ENCODE measurements around the gene FEZ2. TPM values are rescaled to one million over a fixed set of nuclear protein-coding genes. Genes with fewer than 3 reads are reported as not detected.

The FEZ2 gene
- total and polyA plus RNA-seq, 2 donors (not counting 3 experiments of a cell fraction or from before 2014, with no cell fraction given): 41.2 to 72.4 TPM

DNA sequence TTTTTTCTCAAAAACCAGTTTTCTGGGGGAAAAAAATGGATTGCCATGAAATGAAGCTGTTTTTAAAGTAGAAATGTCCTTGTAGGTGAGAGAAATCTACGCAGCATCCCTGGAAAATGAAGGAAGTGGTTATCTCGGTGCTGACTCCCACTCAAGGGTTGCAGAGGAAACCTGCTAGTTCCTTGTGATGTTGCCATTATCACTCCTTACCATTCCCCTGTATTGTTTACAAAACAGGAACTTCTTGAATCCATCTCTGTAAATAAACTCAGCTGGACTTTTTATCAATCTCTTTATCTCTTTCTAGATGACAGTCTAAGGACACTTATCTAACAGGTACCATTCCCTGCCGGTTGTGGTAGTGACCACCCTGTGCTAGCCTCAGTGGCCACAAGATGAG, 61.2 kb downstream of the FEZ2 start:
- FAIRE-seq: no peak
- Histone ChIP-seq H3K9ac (replicated peaks; ENCODE audit: extremely low read depth, insufficient read depth, low read length) (no peak overlapping the region), H3K4me2 (ENCODE audit: insufficient read depth, low read length) (no peak overlapping the region), H3K79me2 (ENCODE audit: control insufficient read depth, insufficient read depth, low read length) (peaks cover 2% of the 10 kb centered on the region), H3K4me3 (replicated peaks in 1 of 3; ENCODE audit: insufficient read depth in 1 of 3, low read depth in 1 of 3, low read length in 3 of 3) (no peak overlapping the region), H3K9me1 (replicated peaks; ENCODE audit: control insufficient read depth, extremely low read depth, insufficient read depth, low read length) (no peaks in the 10 kb centered on the region), H2AFZ (ENCODE audit: low read depth, low read length) (no peak overlapping the region), H3K36me3 (ENCODE audit: control insufficient read depth in 2 of 2, extremely low read depth in 1 of 2, insufficient read depth in 2 of 2, low read length in 2 of 2) (peaks cover 35 to 47% of the 10 kb centered on the region in 2 experiments), H3K9me3 (replicated peaks; ENCODE audit: control insufficient read depth, insufficient read depth, low read length) (no peaks in the 10 kb centered on the region), H4K20me1 (replicated peaks; ENCODE audit: control insufficient read depth, extremely low read depth, insufficient read depth, low read length) (no peaks in the 10 kb centered on the region), H3K27ac (ENCODE audit: insufficient read depth, low read depth, low read length) (no peak overlapping the region), H3K27me3 (ENCODE audit: control insufficient read depth in 2 of 2, insufficient read depth in 2 of 2, low read length in 2 of 2) (no peaks in the 10 kb centered on the region), H3K4me1 (ENCODE audit: control insufficient read depth, extremely low read depth, insufficient read depth, low read length) (peaks cover 44% of the 10 kb centered on the region)
- DNase-seq (ENCODE audit: low read depth, low spot score): no peak
- dilution Hi-C loops (cut with MboI; ENCODE audit: extremely low pct_ligation_motif_present, low sequenced_read_pairs) (no loop called here), intact Hi-C loops (cut with micrococcal nuclease) (no loop called here)
- ChIA-PET POLR2A (no interaction called here), CTCF (interaction anchor here (1.5 to 2.7 kb wide), 4 partner anchors 9 to 184 kb away, joined by 3 to 15 read pairs (median 6); no protein-coding TSS in a partner anchor)
- BruUV-seq (replicated peaks): no TSS peak
- TF ChIP-seq JUN (IDR thresholded peaks at IDR 0.05; ENCODE audit: borderline replicate concordance, insufficient read depth, insufficient read length, low read depth) (no peak), POLR2AphosphoS5 (IDR thresholded peaks at IDR 0.05; ENCODE audit: insufficient read depth, low read depth, low read length) (no peak), CTCF (IDR thresholded peaks at IDR 0.05; ENCODE audit: extremely low read depth in 1 of 2, insufficient read depth in 1 of 2, low read depth in 1 of 2, low read length in 2 of 2) (no peak), EZH2 (IDR thresholded peaks at IDR 0.05; ENCODE audit: borderline replicate concordance, low read depth, low read length, severe bottlenecking) (no peak), POLR2A (IDR thresholded peaks at IDR 0.05; ENCODE audit: low read depth, low read length) (no peak), GATA2 (IDR thresholded peaks at IDR 0.05; ENCODE audit: insufficient read depth, insufficient read length, low read depth, low read length) (no peak)

DNA sequence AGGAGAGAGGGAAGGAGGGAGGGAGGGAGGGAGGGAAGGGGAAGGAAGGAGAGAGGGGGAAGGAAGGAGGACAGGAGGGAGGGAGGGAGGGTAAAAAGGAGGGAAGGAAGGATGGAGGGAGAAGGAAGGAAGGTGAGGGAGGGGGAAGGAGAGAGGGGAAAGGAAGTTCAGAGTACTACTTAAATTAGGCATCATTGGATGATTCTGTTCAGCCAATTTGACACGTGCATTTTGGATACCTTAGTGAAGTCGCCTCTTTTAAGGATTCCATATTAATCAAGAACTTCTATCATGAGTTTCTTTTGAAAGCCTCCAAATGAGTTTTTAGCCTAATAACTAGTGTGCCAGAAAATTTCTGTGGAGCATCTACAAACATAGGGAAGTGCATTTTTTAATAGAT, 62.9 kb downstream of the FEZ2 start:
- no peak overlapping the region for H3K4me3 ChIP-seq (replicated peaks in 1 of 3; ENCODE audit: insufficient read depth in 1 of 3, low read depth in 1 of 3, low read length in 3 of 3)
- peaks cover 39 to 54% of the 10 kb centered on the region in 2 experiments for H3K36me3 ChIP-seq (ENCODE audit: control insufficient read depth in 2 of 2, extremely low read depth in 1 of 2, insufficient read depth in 2 of 2, low read length in 2 of 2)

More for the DNA sequence above, 62.9 kb downstream of the FEZ2 start:
- intact Hi-C loops (cut with micrococcal nuclease) (no loop called here), dilution Hi-C loops (cut with MboI; ENCODE audit: extremely low pct_ligation_motif_present, low sequenced_read_pairs) (no loop called here)
- Histone ChIP-seq H3K9ac (replicated peaks; ENCODE audit: extremely low read depth, insufficient read depth, low read length) (no peak overlapping the region), H3K9me1 (replicated peaks; ENCODE audit: control insufficient read depth, extremely low read depth, insufficient read depth, low read length) (no peaks in the 10 kb centered on the region), H3K27ac (ENCODE audit: insufficient read depth, low read depth, low read length) (no peak overlapping the region), H4K20me1 (replicated peaks; ENCODE audit: control insufficient read depth, extremely low read depth, insufficient read depth, low read length) (no peaks in the 10 kb centered on the region), H3K27me3 (ENCODE audit: control insufficient read depth in 2 of 2, insufficient read depth in 2 of 2, low read length in 2 of 2) (no peaks in the 10 kb centered on the region), H3K79me2 (ENCODE audit: control insufficient read depth, insufficient read depth, low read length) (peaks cover 4% of the 10 kb centered on the region), H3K9me3 (replicated peaks; ENCODE audit: control insufficient read depth, insufficient read depth, low read length) (no peaks in the 10 kb centered on the region), H3K4me1 (ENCODE audit: control insufficient read depth, extremely low read depth, insufficient read depth, low read length) (peaks cover 28% of the 10 kb centered on the region), H2AFZ (ENCODE audit: low read depth, low read length) (no peak overlapping the region), H3K4me2 (ENCODE audit: insufficient read depth, low read length) (no peak overlapping the region)
- FAIRE-seq (no peak), DNase-seq (ENCODE audit: low read depth, low spot score) (no peak)
- POLR2A ChIA-PET: no interaction called here
- BruUV-seq (replicated peaks): no TSS peak
- no peak for TF ChIP-seq EZH2 (IDR thresholded peaks at IDR 0.05; ENCODE audit: borderline replicate concordance, low read depth, low read length, severe bottlenecking)
- no peak for TF ChIP-seq JUN (IDR thresholded peaks at IDR 0.05; ENCODE audit: borderline replicate concordance, insufficient read depth, insufficient read length, low read depth)
- TF ChIP-seq POLR2AphosphoS5 (IDR thresholded peaks at IDR 0.05; ENCODE audit: insufficient read depth, low read depth, low read length): no peak
- no peak for TF ChIP-seq MYC (IDR thresholded peaks at IDR 0.05; ENCODE audit: low read depth, low read length)
- TF ChIP-seq GATA2 (IDR thresholded peaks at IDR 0.05; ENCODE audit: insufficient read depth, insufficient read length, low read depth, low read length): no peak
- TF ChIP-seq CTCF (IDR thresholded peaks at IDR 0.05; ENCODE audit: extremely low read depth in 1 of 2, insufficient read depth in 1 of 2, low read depth in 1 of 2, low read length in 2 of 2): no peak
- TF ChIP-seq, protein P1, sequence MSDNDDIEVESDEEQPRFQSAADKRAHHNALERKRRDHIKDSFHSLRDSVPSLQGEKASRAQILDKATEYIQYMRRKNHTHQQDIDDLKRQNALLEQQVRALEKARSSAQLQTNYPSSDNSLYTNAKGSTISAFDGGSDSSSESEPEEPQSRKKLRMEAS (IDR thresholded peaks at IDR 0.05; ENCODE audit: insufficient read depth, insufficient read length): no peak
- TF ChIP-seq POLR2A (IDR thresholded peaks at IDR 0.05; ENCODE audit: low read depth, low read length): no peak
- no peak for TF ChIP-seq FOS (IDR thresholded peaks at IDR 0.05; ENCODE audit: borderline replicate concordance, insufficient read depth, low read length)
- CTCF ChIA-PET: no interaction called here
